CD4-positive, alpha-beta T cell treated with Interleukin-21 for 1 hour (primary cell): ENCODE measurements around the gene EMP1.
"Not testable (repeated sequence)": the region's sequence is repeated elsewhere in the genome, so short reads cannot be mapped to it uniquely, and the experiment has no call there.

Experiments
- DNase-seq: peaks from one replicate; pipeline ENCODE4 v3.0.0-alpha.2; 2020

Gene EMP1

GRCh38 chr12:13227191-13227590, 30.7 kb downstream of the EMP1 start:
- no peak for DNase-seq

GRCh38 chr12:13228579-13228978, 32.1 kb downstream of the EMP1 start:
- DNase-seq = no peak

- no peak for DNase-seq
Observed at GRCh38 chr12:13229504-13229903, 33.0 kb downstream of the EMP1 start.

- no peak for DNase-seq
Observed at GRCh38 chr12:13230500-13230899, 34.0 kb downstream of the EMP1 start.

GRCh38 chr12:13233830-13234641, 37.5 kb downstream of the EMP1 start:
- DNase-seq = peak; percentile 43

- no peak for DNase-seq
Observed at GRCh38 chr12:13238204-13238603, 41.7 kb downstream of the EMP1 start.

GRCh38 chr12:13241833-13242488, 45.4 kb downstream of the EMP1 start:
- DNase-seq = no peak

- DNase-seq = no peak
Observed at GRCh38 chr12:13242936-13243335, 46.4 kb downstream of the EMP1 start.

- DNase-seq = no peak
Observed at GRCh38 chr12:13243516-13244070, 47.1 kb downstream of the EMP1 start.

GRCh38 chr12:13247596-13247995, 51.1 kb downstream of the EMP1 start:
- no peak for DNase-seq

- DNase-seq = no peak
Observed at GRCh38 chr12:13248964-13249363, 52.4 kb downstream of the EMP1 start.

GRCh38 chr12:13250416-13250815, 53.9 kb downstream of the EMP1 start:
- DNase-seq = no peak

- no peak for DNase-seq
Observed at GRCh38 chr12:13251521-13251920, 55.0 kb downstream of the EMP1 start.

- no peak for DNase-seq
Observed at GRCh38 chr12:13252024-13252423, 55.5 kb downstream of the EMP1 start.

GRCh38 chr12:13252616-13253015, 56.1 kb downstream of the EMP1 start:
- no peak for DNase-seq

GRCh38 chr12:13253966-13254760, 57.6 kb downstream of the EMP1 start:
- DNase-seq = no peak

GRCh38 chr12:13255792-13256691, 59.5 kb downstream of the EMP1 start:
- DNase-seq = peak; percentile 70

- DNase-seq = no peak
Observed at GRCh38 chr12:13256692-13257045, 60.1 kb downstream of the EMP1 start.

- no peak for DNase-seq
Observed at GRCh38 chr12:13257356-13257875, 60.9 kb downstream of the EMP1 start.

- no peak for DNase-seq
Observed at GRCh38 chr12:13258197-13258596, 61.7 kb downstream of the EMP1 start.

GRCh38 chr12:13258717-13259119, 62.2 kb downstream of the EMP1 start:
- no peak for DNase-seq

GRCh38 chr12:13259625-13260024, 63.1 kb downstream of the EMP1 start:
- DNase-seq = not testable (repeated sequence)
